CD4-positive, alpha-beta memory T cell (primary cell): ENCODE results near the gene DCBLD1. TPM values are rescaled to one million over a fixed set of nuclear protein-coding genes. Genes with fewer than 3 reads are reported as not detected.

Experiments
- CTCF ChIA-PET: fragments of 350-600 bp; sonication (Branson Sonifier 250); formaldehyde crosslinking; loops from one replicate; lab custom pipeline; 2021; ENCODE audit warnings: inconsistent platforms; ENCODE audit not compliant: partially characterized antibody; lab: Charles Lee
- POLR2A ChIA-PET: fragments of 350-600 bp; sonication (Branson Sonifier 250); formaldehyde crosslinking; loops from one replicate; lab custom pipeline; 2021; ENCODE audit not compliant: partially characterized antibody; lab: Charles Lee
- DNase-seq, 5 donors: peaks; one replicate each; pipeline versions ENCODE4 v3.0.0 to v3.0.0-alpha.2; 2020 to 2022; ENCODE audit warnings: mixed read lengths in 1 of 5
- H3K27ac ChIP-seq: one replicate; pipeline ENCODE4 v1.7.0; 2013; ENCODE audit warnings: low read depth, low read length
- H3K27me3 ChIP-seq: 2 replicates; pipeline ENCODE4 v1.7.0; 2013; ENCODE audit warnings: mild to moderate bottlenecking, low read length, moderate library complexity; ENCODE audit not compliant: insufficient read depth
- H3K36me3 ChIP-seq: 2 replicates; pipeline ENCODE4 v1.7.0; 2013; ENCODE audit warnings: mild to moderate bottlenecking, low read length, moderate library complexity; ENCODE audit not compliant: insufficient read depth
- H3K4me1 ChIP-seq: 2 replicates; pipeline ENCODE4 v1.7.0; 2013; ENCODE audit warnings: mild to moderate bottlenecking, low read length, moderate library complexity; ENCODE audit not compliant: insufficient read depth
- H3K4me3 ChIP-seq, 2 donors: one replicate each; pipeline ENCODE4 v1.7.0; 2013; ENCODE audit warnings: low read length in 2 of 2, mild to moderate bottlenecking in 1 of 2
- H3K9me3 ChIP-seq, 2 donors: one replicate each; pipeline ENCODE4 v1.7.0; 2013; ENCODE audit warnings: low read length in 2 of 2, control low read depth in 1 of 2; ENCODE audit not compliant: control insufficient read depth in 1 of 2
- H3K27ac Mint-ChIP-seq, 7 donors: one replicate each; pipeline ENCODE4 v1.8.0; 2020 to 2021; ENCODE audit warnings: mixed read lengths in 7 of 7, mild to moderate bottlenecking in 6 of 7, inconsistent platforms in 3 of 7, moderate library complexity in 3 of 7
- H3K27me3 Mint-ChIP-seq, 2 donors: one replicate each; pipeline ENCODE4 v1.8.0; 2020 to 2021; ENCODE audit warnings: mixed read lengths in 2 of 2
- H3K36me3 Mint-ChIP-seq, 2 donors: one replicate each; pipeline ENCODE4 v1.8.0; 2020 to 2021; ENCODE audit warnings: mixed read lengths in 2 of 2, inconsistent platforms in 1 of 2, mild to moderate bottlenecking in 1 of 2
- H3K4me1 Mint-ChIP-seq, 4 donors: one replicate each; pipeline ENCODE4 v1.8.0; 2020 to 2021; ENCODE audit warnings: mixed read lengths in 4 of 4, mild to moderate bottlenecking in 1 of 4
- H3K4me3 Mint-ChIP-seq, 8 donors: one replicate each; pipeline ENCODE4 v1.8.0; 2020 to 2021; ENCODE audit warnings: mixed read lengths in 8 of 8, mild to moderate bottlenecking in 7 of 8, moderate library complexity in 6 of 8, inconsistent platforms in 3 of 8
- H3K9me3 Mint-ChIP-seq, 8 donors: one replicate each; pipeline ENCODE4 v1.8.0; 2020 to 2021; ENCODE audit warnings: mixed read lengths in 8 of 8, mild to moderate bottlenecking in 5 of 8, inconsistent platforms in 3 of 8, moderate library complexity in 1 of 8
- intact Hi-C: fragments of 100-400 bp; cut with micrococcal nuclease; formaldehyde crosslinking; loops from one replicate; pipeline ENCODE4 v1.15.1; 2023
- polyA plus RNA-seq, 2 donors: library from polyadenylated mRNA; unstranded; fragments of 300-500 nt; fragmentation: Illumina TruSeq; gene quantifications; one replicate each; pipeline ENCODE4 v1.2.3, GENCODE V29; 2021
- total RNA-seq, 2 experiments: library from RNA; stranded (reverse); gene quantifications; one replicate each; pipeline ENCODE4 v1.2.3, GENCODE V29; 2021

The DCBLD1 gene
- total and polyA plus RNA-seq, 4 experiments from 2014 or later, result 1.4 to 9.7 (median 5.6) TPM

DNA sequence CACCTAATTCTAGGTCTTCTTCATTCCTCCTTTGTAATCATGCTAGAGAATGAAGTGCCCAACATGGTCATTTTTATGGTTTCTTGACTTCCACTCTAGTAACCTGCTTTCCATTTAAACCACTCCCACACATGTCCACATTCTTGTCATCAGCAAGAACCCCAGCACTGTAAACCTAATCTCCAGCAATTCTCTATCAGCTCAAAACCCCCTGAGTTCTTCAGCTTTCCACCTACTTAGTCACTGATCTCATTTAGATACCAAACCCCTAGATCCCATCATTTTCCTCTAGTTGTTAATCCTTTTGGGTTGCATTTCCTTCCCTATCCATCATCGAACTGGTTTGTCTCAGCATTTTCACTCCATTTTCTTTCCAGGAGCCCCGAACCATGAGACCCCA lies 70.1 kb downstream of the DCBLD1 start:
- Mint-ChIP-seq H3K27ac (no peak overlapping the region), H3K9me3 (no peaks in the 10 kb centered on the region), H3K4me1 (peaks cover 22 to 33% (median 29%) of the 10 kb centered on the region in 4 donors), H3K4me3 (no peak overlapping the region), H3K36me3 (no peaks in the 10 kb centered on the region), H3K27me3 (no peaks in the 10 kb centered on the region)
- Histone ChIP-seq H3K4me3 (no peak overlapping the region), H3K4me1 (peaks cover 36% of the 10 kb centered on the region), H3K27me3 (no peaks in the 10 kb centered on the region), H3K36me3 (no peaks in the 10 kb centered on the region), H3K27ac (no peak overlapping the region), H3K9me3 (no peaks in the 10 kb centered on the region)
- ChIA-PET CTCF (interaction anchor here (1.0 to 16.2 kb wide), 5 partner anchors 52 to 109 kb away, joined by 3 to 232 read pairs (median 34); no protein-coding TSS in a partner anchor), POLR2A (interaction anchor here (5.2 to 6.3 kb wide), 2 partner anchors 51 to 70 kb away, joined by 55 to 75 read pairs; partner anchors contain the start of genes DCBLD1 and GOPC)
- intact Hi-C loops, result no loop called here
- DNase-seq, result no peak

DNA sequence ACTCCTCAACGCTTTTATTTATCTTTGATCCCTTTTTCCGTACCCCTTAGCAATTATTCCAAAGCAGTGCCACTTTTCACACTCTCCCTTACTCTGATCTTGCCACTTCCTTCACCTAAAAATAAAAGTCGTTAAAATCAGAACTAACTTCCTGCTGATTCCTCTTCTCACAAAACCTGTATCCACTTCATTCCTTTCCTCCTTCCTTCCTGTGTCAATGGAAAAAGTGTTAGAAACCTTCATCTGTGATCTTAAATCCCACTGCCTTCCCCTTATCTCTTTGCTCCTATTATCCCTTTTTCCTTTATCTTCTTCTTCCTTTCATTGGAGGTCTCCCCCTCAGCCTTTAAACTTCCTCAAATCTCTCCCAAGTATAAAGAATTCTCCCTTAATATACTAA lies 70.7 kb downstream of the DCBLD1 start:
- Histone ChIP-seq H3K9me3 (no peaks in the 10 kb centered on the region), H3K4me3 (no peak overlapping the region), H3K4me1 (peaks cover 32% of the 10 kb centered on the region), H3K36me3 (no peaks in the 10 kb centered on the region), H3K27me3 (no peaks in the 10 kb centered on the region), H3K27ac (no peak overlapping the region)
- Mint-ChIP-seq H3K4me3 (no peak overlapping the region), H3K27me3 (no peaks in the 10 kb centered on the region), H3K27ac (no peak overlapping the region), H3K4me1 (peaks cover 22 to 30% (median 28%) of the 10 kb centered on the region in 4 donors), H3K36me3 (no peaks in the 10 kb centered on the region), H3K9me3 (no peaks in the 10 kb centered on the region)
- intact Hi-C loops, result no loop called here
- ChIA-PET POLR2A (interaction anchor here (6.3 kb wide), 1 partner anchor 71 kb away, joined by 75 read pairs; the partner anchor contains the start of gene DCBLD1), CTCF (interaction anchor here (1.0 to 16.2 kb wide), 4 partner anchors 51 to 101 kb away, joined by 3 to 232 read pairs (median 53); no protein-coding TSS in a partner anchor)
- DNase-seq, result no peak

- Mint-ChIP-seq H3K4me3 (no peak overlapping the region), H3K4me1 (peaks cover 8 to 11% (median 8%) of the 10 kb centered on the region in 4 donors), H3K9me3 (no peaks in the 10 kb centered on the region), H3K36me3 (no peaks in the 10 kb centered on the region), H3K27me3 (no peaks in the 10 kb centered on the region), H3K27ac (no peak overlapping the region)
- intact Hi-C loops, result loop anchor here (5.0 kb wide), 1 partner anchor 583 kb away; no protein-coding TSS in a partner anchor
- Histone ChIP-seq H3K9me3 (no peaks in the 10 kb centered on the region), H3K4me1 (peaks cover 12% of the 10 kb centered on the region), H3K4me3 (no peak overlapping the region), H3K27ac (no peak overlapping the region), H3K36me3 (no peaks in the 10 kb centered on the region), H3K27me3 (no peaks in the 10 kb centered on the region)
- no peak for DNase-seq
- ChIA-PET CTCF (interaction anchor here (0.9 to 16.2 kb wide), 15 partner anchors 8 to 111 kb away, joined by 3 to 232 read pairs (median 5); no protein-coding TSS in a partner anchor), POLR2A (no interaction called here)
Measured at GRCh38 chr6:117555262-117555849, 72.9 kb downstream of the DCBLD1 start.

DNA sequence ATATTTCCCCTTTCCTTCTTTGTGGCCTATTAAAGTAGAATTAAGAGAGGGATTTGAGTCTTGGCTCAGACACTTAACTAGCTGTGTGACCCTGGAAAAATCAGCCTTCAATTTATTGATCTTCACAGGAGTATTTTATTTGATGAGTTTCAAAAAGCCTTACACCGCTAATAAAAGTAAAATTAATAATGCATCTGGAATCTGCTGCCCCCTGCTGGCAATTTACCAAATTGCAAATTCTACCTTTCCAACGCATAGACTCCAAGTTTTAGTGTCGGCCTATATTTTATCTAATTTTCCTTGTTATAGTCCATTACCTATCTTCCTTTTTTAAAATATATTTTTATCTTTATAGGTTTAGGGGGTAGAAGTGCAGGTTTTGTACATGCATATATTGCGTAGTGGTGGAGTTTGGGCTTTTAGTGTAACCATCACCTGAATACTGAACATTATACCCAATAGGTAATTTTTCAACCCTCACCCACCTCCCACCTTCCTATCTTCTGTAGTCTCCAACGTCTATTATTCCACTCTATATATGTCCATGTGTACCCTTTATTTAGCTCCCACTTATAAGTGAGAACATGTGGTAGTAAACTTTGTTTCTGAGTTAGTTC lies 73.5 kb downstream of the DCBLD1 start:
- Mint-ChIP-seq H3K9me3 (no peaks in the 10 kb centered on the region), H3K4me3 (peak overlapping the region in 1 of 8 donors; percentile 25), H3K4me1 (peaks cover 1 to 5% (median 3%) of the 10 kb centered on the region in 4 donors), H3K27ac (no peak overlapping the region), H3K27me3 (no peaks in the 10 kb centered on the region), H3K36me3 (peaks cover 0 to 3% of the 10 kb centered on the region in 2 donors)
- CTCF ChIA-PET, result interaction anchor here (0.9 to 16.2 kb wide), 13 partner anchors 9 to 112 kb away, joined by 3 to 232 read pairs (median 5); no protein-coding TSS in a partner anchor
- H3K4me1 ChIP-seq, result peaks cover 6% of the 10 kb centered on the region
- POLR2A ChIA-PET, result interaction anchor here (0.6 kb wide), 1 partner anchor 42 kb away, joined by 4 read pairs; no protein-coding TSS in a partner anchor
- H3K9me3 ChIP-seq, result no peaks in the 10 kb centered on the region
- H3K4me3 ChIP-seq, result no peak overlapping the region
- DNase-seq, result peak; percentile 41 to 58 (median 55)
- intact Hi-C loops, result loop anchor here (1.0 to 5.0 kb wide), 5 partner anchors 49 to 584 kb away; no protein-coding TSS in a partner anchor
- no peaks in the 10 kb centered on the region for H3K36me3 ChIP-seq
- no peaks in the 10 kb centered on the region for H3K27me3 ChIP-seq
- H3K27ac ChIP-seq, result no peak overlapping the region

- no peaks in the 10 kb centered on the region for H3K9me3 ChIP-seq
- no peak overlapping the region for H3K4me3 ChIP-seq
- Mint-ChIP-seq H3K4me3 (no peak overlapping the region), H3K9me3 (no peaks in the 10 kb centered on the region), H3K36me3 (peaks cover 1 to 11% of the 10 kb centered on the region in 2 donors), H3K4me1 (peaks cover 0 to 4% (median under 1%) of the 10 kb centered on the region in 4 donors), H3K27me3 (no peaks in the 10 kb centered on the region), H3K27ac (no peak overlapping the region)
- POLR2A ChIA-PET, result interaction anchor here (0.8 kb wide), 1 partner anchor 45 kb away, joined by 3 read pairs; the partner anchor contains the start of gene GOPC
- H3K27me3 ChIP-seq, result no peaks in the 10 kb centered on the region
- H3K4me1 ChIP-seq, result peaks cover 5% of the 10 kb centered on the region
- no peak overlapping the region for H3K27ac ChIP-seq
- DNase-seq, result no peak
- CTCF ChIA-PET, result interaction anchor here (0.8 to 16.2 kb wide), 13 partner anchors 10 to 114 kb away, joined by 3 to 232 read pairs (median 4); no protein-coding TSS in a partner anchor
- H3K36me3 ChIP-seq, result no peaks in the 10 kb centered on the region
- intact Hi-C loops, result loop anchor here (5.0 kb wide), 1 partner anchor 586 kb away; no protein-coding TSS in a partner anchor
Measured at GRCh38 chr6:117557951-117558350, 75.5 kb downstream of the DCBLD1 start.

GRCh38 chr6:117558818-117559217 lies 76.3 kb downstream of the DCBLD1 start:
- no peak for DNase-seq
- intact Hi-C loops, result loop anchor here (5.0 kb wide), 1 partner anchor 587 kb away; no protein-coding TSS in a partner anchor
- H3K4me3 ChIP-seq, result no peak overlapping the region
- Mint-ChIP-seq H3K27me3 (no peaks in the 10 kb centered on the region), H3K9me3 (no peaks in the 10 kb centered on the region), H3K4me3 (no peak overlapping the region), H3K27ac (peak overlapping the region in 1 of 7 donors; percentile 5), H3K36me3 (peaks cover 4 to 15% of the 10 kb centered on the region in 2 donors), H3K4me1 (peaks cover 0 to 4% (median under 1%) of the 10 kb centered on the region in 4 donors)
- CTCF ChIA-PET, result interaction anchor here (0.9 to 16.2 kb wide), 8 partner anchors 9 to 107 kb away, joined by 3 to 232 read pairs (median 6); no protein-coding TSS in a partner anchor
- no peaks in the 10 kb centered on the region for H3K36me3 ChIP-seq
- no peaks in the 10 kb centered on the region for H3K27me3 ChIP-seq
- no peaks in the 10 kb centered on the region for H3K9me3 ChIP-seq
- POLR2A ChIA-PET, result interaction anchor here (0.8 kb wide), 1 partner anchor 44 kb away, joined by 3 read pairs; the partner anchor contains the start of gene GOPC
- H3K27ac ChIP-seq, result no peak overlapping the region
- H3K4me1 ChIP-seq, result peaks cover 5% of the 10 kb centered on the region
